HL-60 (cell line): ENCODE data around the gene LRRC7.

ENCODE experiments used
- CTCF ChIP-seq: IDR thresholded peaks from one replicate; pipeline ENCODE4 v1.5.1; 2011; ENCODE audit warnings: low read length, control low read depth, inconsistent platforms; ENCODE audit not compliant: insufficient read depth
- REST ChIP-seq: IDR thresholded peaks from 2 replicates; pipeline ENCODE4 v1.6.1; 2012; ENCODE audit warnings: low read depth; ENCODE audit not compliant: insufficient replicate concordance

- TF ChIP-seq CTCF (no peak), REST (no peak)
These were observed 456.6 kb downstream of the LRRC7 start for GRCh38 chr1:70024272-70024671.
